NCI-H2171 treated with DMSO at 0.1 percent for 48 hours (cell line): ENCODE results near the gene INAFM1.

Experiments used
- DNase-seq: peaks from one replicate; lab custom pipeline; 2025; lab: John Stamatoyannopoulos, UW

INAFM1 gene

DNA sequence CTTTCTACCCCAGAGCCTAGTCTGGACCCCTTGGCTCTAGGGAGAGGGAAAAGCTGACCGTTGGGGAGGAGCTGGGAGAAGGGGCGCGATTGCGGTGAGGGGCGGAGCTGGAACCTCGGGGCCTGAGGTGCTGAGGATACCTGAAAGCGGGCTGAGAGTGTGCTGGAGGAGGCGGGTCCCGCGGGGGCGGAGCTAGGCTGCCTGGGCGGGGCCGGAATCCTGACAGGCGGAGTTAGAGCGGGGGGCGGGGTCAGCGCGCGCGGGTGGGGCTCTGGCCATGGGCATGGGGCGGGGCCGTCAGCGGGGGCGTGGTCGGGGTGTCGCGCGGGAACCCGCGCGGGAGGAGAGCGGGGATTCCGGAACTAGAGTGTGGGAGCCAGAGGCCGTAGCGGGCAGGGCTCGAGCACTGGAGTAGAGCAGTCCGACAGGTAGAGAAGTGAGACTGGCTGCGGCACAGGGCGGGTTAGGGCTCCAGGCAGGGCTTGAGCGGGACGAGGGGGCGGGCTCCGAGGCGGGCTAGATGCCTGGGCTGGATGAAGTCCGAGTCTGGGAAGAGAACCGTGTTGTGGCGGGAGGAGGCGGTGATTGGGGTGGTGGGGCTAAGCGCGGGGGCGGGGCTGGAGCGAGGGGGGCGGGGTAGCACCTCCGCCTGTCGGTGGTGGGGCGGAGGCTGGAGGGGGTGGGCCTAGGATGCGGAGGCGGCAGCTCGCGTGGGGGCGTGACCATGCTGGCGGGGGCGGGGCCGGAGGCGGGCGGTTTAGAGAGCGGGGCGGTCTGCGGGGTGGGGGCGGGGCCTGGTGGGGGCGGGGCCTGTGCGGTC, at the start of gene INAFM1:
TSS of gene INAFM1 (plus strand) at position 815 of the 820 bp plus-strand sequence. CDS start 35 bp downstream, outside the sequence.
- peak; percentile 91 for DNase-seq

DNA sequence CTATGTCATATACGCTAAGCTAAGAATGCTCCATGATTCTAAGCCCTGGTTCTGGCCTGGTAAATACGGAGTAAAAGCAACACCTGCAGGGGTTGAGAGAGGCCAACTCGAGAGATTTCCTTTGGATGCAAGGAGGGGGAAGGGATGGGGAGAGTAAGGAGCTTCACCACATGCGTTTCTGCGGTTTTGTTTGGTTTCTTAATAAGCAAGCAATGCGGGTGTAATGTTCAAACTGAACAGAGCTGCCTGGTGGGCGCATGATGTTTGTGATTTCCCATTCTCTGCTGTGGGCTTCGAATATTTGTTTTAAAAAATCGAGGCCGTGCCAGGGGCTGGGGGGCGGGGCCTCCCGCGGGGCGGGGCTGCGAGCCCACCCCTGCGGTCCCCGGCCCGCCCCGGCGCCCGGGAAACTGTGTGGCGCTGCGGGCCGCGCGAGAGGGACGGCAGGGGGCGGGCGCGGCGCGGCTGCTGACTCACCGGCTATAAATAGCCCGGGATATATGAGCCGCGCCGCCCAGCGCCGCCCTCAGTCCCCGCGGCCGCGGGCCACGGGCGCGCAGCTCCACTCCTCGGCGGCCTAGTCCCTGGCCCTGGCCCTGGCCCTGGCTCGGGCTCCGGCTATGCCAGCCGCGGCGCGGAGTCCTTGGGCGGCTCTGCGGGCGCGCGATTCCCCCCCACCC, 48.8 kb upstream of the INAFM1 start:
- DNase-seq = peak; percentile 76

DNA sequence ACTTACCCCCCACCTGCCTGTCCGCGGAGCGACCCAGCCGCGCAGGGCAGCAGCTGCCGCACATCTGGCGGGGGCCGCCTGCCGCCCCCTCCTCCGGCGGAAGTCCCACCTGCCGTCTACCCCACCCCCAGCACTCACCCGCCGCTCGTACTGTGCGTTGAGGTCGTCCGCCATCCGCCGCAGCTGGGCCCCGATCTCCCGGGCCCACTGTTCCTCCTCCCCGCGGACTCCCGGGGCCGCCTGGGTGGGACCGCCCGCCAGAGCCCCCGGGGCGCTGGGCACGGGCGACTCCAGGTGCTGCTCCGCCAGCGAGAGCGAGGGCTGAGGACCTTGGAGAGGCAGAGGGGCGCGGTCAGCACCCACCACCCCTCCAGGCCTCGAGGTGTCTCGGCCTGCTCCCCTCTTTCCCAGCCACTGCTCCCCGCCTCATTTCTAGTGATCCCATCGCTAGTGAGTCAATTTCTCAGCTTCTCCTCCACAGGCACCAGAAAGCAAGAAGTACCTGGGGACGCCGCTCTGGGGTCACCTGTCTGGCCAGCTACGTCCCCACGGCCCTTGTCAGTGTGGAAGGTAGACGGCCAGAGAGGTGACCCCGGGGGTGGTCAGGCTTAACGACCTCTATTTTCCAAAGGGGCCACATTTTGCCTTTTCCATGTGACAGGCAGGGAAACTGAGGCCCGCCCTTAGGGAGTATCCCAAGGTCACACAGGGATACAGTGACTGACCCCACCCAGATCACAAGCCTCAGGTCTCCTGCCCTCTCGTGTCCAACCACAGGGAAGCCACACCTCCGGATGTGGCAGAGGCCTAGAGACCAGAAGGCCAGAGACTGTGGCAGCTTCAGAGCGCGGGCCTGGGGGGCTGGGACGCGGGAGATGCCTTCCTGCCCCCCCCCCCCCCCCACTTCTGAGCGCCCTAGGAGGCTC, 48.0 kb upstream of the INAFM1 start:
- peak; percentile 65 for DNase-seq

DNA sequence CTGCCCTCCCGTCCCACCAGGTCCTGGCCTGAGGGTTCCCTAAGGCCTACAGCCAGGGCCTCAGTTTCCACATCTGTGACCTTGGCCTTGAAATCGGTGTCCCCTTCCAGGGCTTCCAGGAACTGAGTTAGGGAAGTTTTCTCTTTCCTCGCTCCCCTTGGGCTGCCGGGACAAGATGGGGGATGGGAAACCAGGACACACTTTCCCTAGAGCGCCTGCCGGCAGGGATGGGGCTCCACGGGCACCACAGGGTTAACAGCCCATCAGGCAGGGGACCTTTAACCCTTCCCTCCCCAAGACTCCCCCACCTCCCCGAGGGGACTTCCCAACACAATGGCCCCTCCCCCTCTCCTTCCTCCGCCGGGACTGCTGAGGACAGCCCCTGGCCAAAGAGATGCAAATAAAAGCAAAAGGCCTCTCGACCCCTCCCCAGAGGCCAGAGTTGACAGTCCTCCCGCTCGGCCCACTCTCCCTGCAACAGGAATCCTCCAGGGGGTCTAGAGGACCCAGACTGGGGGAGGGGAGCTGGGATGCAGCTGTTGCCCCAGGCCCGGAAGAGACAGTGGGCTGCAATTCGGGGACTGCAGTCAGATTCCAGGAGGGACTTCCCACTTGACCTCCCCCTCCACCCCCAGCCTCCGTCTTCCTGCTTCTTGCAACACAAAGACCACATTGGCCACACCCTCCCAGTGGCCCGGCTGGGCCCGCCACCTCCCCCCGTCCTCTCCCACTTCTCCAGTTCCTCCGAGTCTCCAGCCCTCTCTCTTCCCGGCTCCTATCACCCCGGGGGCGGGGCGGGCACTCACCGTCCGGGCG, 47.1 kb upstream of the INAFM1 start:
- peak; percentile 19 for DNase-seq

DNA sequence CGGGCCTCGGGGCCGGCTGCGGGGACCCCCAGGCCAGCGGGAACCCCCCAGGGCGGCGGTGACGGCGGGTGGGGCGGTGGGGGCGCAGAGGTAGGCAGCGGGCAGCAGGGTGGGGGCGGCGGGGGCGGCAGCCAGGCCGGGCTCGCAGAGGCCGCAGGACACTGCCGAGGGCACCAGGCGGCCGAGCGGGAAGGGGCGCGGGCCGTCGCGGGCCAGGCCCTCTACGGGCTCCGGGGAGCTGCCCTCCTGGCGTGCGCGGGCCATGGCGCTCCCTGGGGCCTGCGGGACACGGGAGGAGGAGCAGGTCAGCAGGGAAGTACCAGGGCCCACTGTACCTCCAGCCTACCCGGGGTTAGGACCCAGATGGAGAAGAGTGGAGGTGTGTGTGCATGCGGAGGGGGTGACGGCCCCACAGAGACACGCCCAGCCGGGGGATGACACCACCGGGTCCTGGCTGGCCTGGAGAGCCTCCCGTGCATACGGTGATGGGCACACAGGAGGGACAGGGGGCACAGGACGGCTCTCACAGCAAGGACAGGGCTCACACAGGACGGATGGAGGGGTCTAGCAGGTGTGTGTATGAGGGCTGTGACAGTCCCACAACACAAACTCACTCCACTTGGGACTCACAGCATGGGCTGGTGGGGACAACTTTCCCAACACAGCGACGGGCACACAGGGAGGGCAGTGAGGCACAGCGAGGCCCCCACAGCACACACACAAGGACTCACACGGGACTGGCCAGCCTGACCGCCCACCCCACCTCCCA, 46.3 kb upstream of the INAFM1 start:
- DNase-seq = no peak

DNA sequence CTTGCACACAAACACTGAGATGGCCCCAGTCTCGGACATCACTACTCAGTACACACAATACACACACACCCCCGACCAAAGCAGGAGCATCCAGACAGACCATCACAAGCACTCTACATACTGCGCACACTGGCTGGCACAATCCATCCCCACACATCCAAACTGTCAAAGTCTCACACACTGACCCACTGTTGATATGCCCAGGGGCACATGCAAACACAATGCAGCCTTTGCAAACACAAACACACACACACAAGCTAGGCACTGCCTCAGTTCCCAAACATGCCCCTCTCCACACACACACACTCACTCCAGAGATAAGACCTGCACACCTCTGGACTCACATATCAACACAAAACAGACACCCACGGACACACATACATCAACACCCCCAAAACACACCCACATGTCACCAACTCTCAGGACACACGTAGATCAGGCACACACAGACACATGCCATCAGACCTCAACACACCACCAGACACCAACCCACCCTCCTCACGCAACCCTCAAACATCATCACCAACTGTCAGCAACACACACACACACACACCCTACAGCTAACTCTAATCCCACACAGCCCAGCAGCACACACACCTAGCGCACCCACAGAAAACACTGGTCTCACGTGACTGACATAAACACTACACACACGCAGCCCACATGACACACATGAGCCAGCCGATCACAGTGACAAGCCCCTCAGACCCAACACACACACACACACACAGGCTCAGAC, 45.6 kb upstream of the INAFM1 start:
- DNase-seq = no peak

DNA sequence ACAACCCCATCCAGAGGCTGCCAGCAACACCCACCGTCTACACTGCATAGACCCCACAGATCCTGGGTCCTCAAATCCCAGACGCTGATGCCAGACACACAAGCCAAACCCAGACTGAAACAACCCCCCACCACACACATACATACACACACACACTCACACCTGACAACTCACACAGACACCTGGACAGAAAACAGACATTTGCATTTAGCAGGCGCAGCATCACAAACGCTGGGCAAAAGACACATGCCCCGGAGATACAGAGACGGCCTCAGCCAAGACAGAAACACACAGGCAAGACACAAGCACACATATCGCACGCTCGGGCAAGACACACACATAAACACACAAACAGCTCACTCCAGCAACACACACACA, 45.0 kb upstream of the INAFM1 start:
- no peak for DNase-seq

DNA sequence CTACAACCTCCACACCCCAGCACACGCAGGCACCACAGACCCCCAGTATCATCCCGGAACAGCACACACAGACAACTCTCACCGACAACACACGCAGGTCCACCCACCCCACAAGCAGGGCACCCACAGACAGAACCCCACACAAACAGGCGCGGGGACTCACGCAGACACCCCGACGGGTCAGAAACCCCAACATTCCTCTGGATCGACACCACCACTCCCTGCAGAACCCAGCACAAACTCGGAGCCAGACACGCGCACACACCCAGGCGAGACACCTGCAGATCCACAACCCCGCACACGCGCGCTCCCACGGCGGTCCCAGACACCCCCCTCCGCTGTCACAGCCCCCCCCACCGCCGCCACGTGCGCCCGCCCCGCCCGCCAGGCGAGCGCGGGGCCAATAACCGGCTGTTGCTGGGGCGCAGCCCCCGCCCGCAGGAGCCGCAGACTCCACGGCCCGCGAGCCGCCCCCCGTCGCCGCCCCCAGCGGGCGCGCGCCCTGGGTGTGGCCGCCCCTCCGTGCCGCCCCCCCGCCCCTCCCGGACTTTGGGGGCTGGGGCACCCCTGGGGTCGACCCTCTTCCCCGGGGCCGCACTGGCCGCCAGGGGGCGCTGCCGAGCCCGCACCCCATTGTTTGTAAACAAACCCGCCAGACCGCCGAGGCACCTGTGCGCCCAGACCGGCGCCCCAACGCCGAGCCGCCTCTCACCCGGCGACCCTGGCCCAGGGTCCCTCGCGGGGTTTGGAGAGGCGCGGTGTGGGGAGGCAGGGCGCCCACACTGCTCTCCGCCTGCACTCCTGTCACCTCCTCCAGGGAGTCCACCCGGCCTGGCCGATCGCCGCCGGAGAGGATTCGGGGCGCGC, 44.4 kb upstream of the INAFM1 start:
- no peak for DNase-seq

DNA sequence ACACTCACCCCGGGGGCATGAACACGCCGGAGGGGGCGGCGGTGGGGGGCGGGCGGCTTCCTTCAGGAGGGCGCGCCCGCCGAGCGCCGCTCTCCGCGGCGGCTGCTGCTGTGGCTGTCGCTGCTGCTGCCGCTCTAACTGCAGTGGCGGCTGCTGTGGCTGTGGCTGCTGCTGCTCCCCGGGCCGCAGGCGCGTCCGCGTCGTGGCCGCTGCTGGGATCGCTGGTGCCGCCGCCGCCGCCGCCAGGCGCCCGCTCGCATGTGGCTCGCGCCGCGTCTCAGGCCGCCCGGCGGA, 43.8 kb upstream of the INAFM1 start, which contains the start of gene BBC3:
TSS of gene BBC3 (minus strand) at position 279 of the 294 bp plus-strand sequence. CDS start 2,768 bp downstream, outside the sequence.
- DNase-seq = no peak

DNA sequence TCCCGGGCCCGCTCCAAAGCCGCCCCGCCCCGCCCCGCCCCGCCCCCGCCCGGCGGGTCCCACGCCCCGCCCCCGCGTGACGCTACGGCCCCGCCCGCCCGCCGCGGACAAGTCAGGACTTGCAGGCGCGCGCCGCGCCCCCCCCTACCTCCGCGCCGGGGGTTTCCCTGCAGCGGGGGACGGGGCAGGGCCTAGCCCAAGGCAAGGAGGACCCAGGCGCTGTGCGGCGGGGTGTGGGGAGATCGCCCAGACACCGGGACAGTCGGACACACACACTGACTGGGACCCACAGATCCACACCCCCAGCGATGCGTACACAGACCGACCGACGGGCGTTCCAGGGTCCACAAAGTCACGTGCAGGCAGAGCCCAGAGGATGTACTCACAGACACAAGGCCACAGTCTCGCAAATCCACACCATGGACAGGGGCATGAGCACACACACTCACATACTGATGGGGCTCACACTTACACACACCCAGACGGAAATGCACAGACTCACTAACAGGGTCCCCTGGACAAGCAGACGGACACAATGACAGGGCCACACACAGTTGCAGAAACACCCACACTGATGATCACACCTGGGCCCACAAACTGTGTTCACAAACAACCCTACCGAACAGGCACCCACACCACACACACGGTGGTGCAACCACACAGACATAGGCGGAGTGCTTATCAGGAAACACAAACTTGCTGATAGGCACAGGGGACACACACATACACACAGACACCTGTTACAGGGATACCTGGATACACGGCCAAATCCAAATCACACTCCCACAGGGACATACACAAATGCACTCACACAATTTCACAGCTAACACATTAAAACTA, 43.2 kb upstream of the INAFM1 start:
- peak; percentile 30 for DNase-seq

DNA sequence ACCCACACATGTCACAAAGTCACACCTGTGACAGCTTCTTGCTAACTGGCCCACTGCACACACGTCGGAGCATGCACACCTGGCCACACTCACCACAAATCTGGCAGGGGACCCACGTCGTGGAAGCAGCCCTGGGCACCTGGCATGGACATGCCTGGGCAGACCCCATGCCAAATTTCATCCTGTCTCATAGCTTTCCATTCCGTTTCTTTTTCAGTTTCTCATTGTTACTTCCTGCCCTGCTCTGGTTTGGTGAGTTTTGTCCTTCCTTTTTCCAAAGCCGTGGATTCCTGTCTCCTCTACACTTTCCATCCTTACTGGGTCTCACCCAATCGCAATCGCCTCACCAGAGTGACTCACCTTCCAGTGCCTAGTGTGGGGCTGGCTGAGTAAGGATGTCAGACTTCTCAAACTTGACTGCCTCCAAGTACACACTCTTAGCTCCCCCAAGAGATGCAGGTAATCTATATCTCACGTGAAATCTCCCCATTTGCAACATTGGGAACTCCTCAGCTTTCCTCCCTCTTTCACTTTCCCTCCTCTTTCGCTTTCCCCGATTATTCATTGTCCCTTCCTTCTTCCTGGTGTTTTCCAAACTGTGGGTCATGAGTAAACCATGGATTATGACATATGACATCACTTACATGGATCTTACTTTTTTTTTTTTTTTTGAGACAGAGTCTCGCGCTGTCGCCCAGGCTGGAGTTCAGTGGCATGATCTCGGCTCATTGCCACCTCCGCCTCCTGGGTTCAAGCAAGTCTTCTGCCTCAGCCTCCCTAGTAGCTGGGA, 42.1 kb upstream of the INAFM1 start:
- DNase-seq = no peak

DNA sequence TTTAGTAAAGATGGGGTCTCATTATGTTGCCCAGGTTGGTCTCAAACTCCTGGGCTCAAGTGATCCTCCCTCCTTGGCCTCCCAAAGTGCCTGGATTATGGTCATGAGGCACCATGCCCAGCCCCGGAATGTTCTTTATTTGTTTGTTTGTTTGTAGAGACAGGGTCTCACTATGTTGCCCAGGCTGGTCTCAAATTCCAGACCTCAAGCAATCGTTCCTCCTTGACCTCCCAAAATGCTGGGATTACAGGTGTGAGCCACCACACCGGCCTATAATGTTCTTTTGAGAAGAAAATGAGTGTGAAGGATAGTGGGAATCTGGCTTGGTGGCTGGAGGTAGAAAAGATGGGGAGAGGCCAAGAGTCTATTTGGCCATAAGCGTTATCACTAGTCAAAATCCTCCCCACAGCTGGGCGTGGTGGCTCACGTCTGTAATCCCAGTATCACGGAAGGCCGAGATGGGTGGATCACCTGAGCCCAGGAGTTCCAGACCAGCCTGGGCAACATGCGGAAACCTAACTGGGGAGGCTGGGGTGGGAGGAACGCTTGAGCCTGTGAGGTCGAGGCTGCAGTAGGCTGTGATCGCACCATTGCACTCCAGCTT, 38.5 kb upstream of the INAFM1 start:
- DNase-seq = no peak

DNA sequence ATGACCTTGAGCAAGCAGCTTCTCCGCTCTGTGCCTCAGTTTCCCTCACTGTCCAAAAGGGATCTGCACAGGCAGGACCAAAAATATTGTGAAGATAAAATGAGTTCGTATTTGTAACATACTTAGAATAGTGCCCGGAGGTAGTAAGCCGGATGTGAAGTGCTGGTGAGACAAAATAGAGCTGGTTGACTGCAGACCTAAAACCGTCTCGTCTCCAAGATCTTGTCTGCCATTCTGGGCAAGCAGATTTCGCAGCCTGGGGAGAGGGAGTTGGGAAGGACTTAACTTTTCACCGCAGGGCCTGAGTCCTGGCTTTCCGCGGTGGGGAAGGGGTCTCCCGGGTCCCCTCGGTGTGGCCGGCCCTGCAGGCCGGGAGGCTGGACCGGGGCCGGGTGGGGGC, 35.5 kb upstream of the INAFM1 start:
- no peak for DNase-seq

DNA sequence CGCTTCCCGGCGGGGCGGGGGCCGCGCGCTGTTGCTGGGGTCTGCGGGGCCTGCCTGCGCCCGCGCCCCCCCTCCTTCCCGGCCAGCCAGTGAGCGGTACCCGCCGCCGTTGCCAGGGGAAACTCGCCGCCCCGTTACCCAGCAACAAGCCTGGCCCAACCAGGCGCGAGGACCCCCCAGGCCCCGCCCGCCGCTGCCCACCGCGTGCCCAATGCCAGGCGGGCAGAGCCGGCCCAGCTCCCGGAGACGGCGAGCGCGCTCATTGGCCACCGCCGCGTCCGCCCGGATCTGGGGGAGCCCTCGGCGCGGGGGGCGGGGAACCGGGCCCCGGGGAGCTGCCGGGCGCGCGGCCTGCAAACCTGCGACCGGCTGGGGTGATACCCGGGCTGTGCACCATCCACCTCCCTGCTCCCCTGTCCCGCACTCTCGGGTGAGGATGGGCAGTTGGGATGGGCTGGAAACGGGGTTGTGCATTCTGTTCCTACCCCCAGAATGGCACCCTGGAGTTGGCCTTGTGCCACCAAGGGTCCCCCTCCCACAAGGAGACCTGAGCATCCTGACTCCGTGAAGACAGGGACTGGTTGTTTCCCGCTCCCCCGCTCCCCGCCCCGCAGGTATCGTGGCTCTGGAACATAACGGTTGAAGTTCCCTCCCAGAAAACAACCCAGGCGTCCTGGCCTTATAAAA, 34.9 kb upstream of the INAFM1 start:
- peak; percentile 62 for DNase-seq

DNA sequence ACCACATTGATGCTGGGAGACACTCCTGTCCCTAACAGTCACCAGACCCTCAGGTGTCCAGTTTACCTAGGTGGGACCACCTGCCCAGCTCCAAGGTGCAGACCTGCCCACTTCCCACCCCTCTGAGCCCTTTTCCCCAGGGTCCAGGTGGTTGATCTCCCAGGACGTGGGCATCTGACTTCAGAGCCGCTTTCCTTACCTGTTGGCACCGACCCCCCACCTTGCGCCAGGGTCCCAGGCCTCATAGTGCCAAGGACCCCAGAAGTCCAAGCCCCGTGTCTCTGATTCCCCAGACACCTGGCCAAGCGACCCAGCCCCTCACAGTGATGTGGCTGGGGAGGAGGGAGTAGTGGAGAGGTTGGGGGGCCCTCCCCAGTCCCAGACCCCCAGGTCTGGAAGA, 34.1 kb upstream of the INAFM1 start:
- no peak for DNase-seq
